Thymus (tissue), 11 donors: Measurements from ENCODE around the gene BGLAP. TPM values are rescaled to one million over a fixed set of nuclear protein-coding genes. Genes with fewer than 3 reads are reported as not detected.
"Not testable (repeated sequence)": the region's sequence is repeated elsewhere in the genome, so short reads cannot be mapped to it uniquely, and the experiment has no call there.

ENCODE experiments used
- DNase-seq, 9 donors: peaks; one replicate each; pipeline ENCODE4 v3.0.0-alpha.2; 2013; ENCODE audit warnings: low spot score in 9 of 9, low read depth in 6 of 9, missing footprints in 1 of 9
- H3K27ac ChIP-seq, 2 donors: one replicate each; pipeline ENCODE4 v1.5.1; 2013; ENCODE audit warnings: control low read depth in 1 of 2, low read depth in 1 of 2, low read length in 1 of 2, mild to moderate bottlenecking in 1 of 2, moderate library complexity in 1 of 2
- H3K27me3 ChIP-seq, 2 donors: one replicate each; pipeline ENCODE4 v1.5.1; 2013; ENCODE audit warnings: low read length in 1 of 2; ENCODE audit not compliant: control insufficient read depth in 2 of 2, insufficient read depth in 1 of 2
- H3K36me3 ChIP-seq, 2 donors: one replicate each; pipeline ENCODE4 v1.5.1; 2013; ENCODE audit warnings: low read length in 1 of 2, mild to moderate bottlenecking in 1 of 2, moderate library complexity in 1 of 2; ENCODE audit not compliant: control insufficient read depth in 2 of 2, insufficient read depth in 2 of 2
- H3K4me1 ChIP-seq, 2 donors: one replicate each; pipeline ENCODE4 v1.5.1; 2013; ENCODE audit warnings: low read length in 2 of 2; ENCODE audit not compliant: control insufficient read depth in 2 of 2, insufficient read depth in 2 of 2
- H3K4me3 ChIP-seq, 2 donors: one replicate each; pipeline ENCODE4 v1.5.1; 2013; ENCODE audit warnings: low read length in 2 of 2, control low read depth in 1 of 2, mild to moderate bottlenecking in 1 of 2
- H3K9me3 ChIP-seq, 2 donors: one replicate each; pipeline ENCODE4 v1.5.1; 2013; ENCODE audit warnings: low read length in 1 of 2, mild to moderate bottlenecking in 1 of 2; ENCODE audit not compliant: control insufficient read depth in 2 of 2, insufficient read depth in 1 of 2
- WGBS: extraction: QIAGEN DNeasy Blood & Tissue Kit; methylation state at CpG from one replicate; pipeline ENCODE4 v1.1.7; 2013; 5-methylcytosine and 5-hydroxymethylcytosine counted together
- polyA plus RNA-seq: library from polyadenylated mRNA; stranded (reverse); fragments of 200-250 nt; gene quantifications from one replicate; pipeline ENCODE4 v1.2.3, GENCODE V29; 2013
- total RNA-seq: library from RNA; stranded (reverse); fragments of 120-200 nt; gene quantifications from one replicate; pipeline ENCODE4 v1.2.4, GENCODE V29; 2013
- donor health status: healthy.

BGLAP gene
- total and polyA plus RNA-seq, 2 donors = 0.66 to 4.3 TPM

- no peak overlapping the region for H3K4me3 ChIP-seq
- no peak for DNase-seq
- WGBS = 96% methylated on average over 3 of the region's 3 CpGs
- H3K9me3 ChIP-seq = no peaks in the 10 kb centered on the region
- H3K27ac ChIP-seq = no peak overlapping the region
- H3K4me1 ChIP-seq = peaks cover 0 to 3% of the 10 kb centered on the region in 2 donors
- H3K27me3 ChIP-seq = no peaks in the 10 kb centered on the region
- H3K36me3 ChIP-seq = peaks cover 47 to 61% of the 10 kb centered on the region in 2 donors
These were observed 37.3 kb upstream of the BGLAP start for GRCh38 chr1:156204686-156205085.

GRCh38 chr1:156211243-156211642, 30.7 kb upstream of the BGLAP start:
- H3K27me3 ChIP-seq = no peaks in the 10 kb centered on the region
- no peak overlapping the region for H3K4me3 ChIP-seq
- peaks cover 34 to 55% of the 10 kb centered on the region in 2 donors for H3K36me3 ChIP-seq
- DNase-seq = no peak
- no peak overlapping the region for H3K27ac ChIP-seq
- no peaks in the 10 kb centered on the region for H3K9me3 ChIP-seq
- 96% methylated on average over 3 of the region's 3 CpGs for WGBS
- H3K4me1 ChIP-seq = peaks cover 5 to 16% of the 10 kb centered on the region in 2 donors

- H3K4me3 ChIP-seq = peak overlapping the region; percentile 56 to 93
- 96% methylated on average over 9 of the region's 9 CpGs for WGBS
- H3K27ac ChIP-seq = peak overlapping the region in 1 of 2 donors; percentile 100
- H3K4me1 ChIP-seq = peaks cover 5 to 16% of the 10 kb centered on the region in 2 donors
- H3K36me3 ChIP-seq = peaks cover 27 to 49% of the 10 kb centered on the region in 2 donors
- no peaks in the 10 kb centered on the region for H3K9me3 ChIP-seq
- DNase-seq = peak in 1 of 9 donors; percentile 10
- H3K27me3 ChIP-seq = no peaks in the 10 kb centered on the region
These were observed 29.9 kb upstream of the BGLAP start for GRCh38 chr1:156212130-156212529.

- peaks cover 20 to 42% of the 10 kb centered on the region in 2 donors for H3K36me3 ChIP-seq
- peak; percentile 88 to 98 (median 93) for DNase-seq
These were observed 28.9 kb upstream of the BGLAP start, which contains the start of gene PMF1 for GRCh38 chr1:156212833-156213643. Gene PMF1, plus strand, starts transcription at chr1:156213007. Its CDS starts 9 bp downstream, at chr1:156213016.

GRCh38 chr1:156213644-156213966, 28.4 kb upstream of the BGLAP start:
- Histone ChIP-seq H3K4me3 (peak overlapping the region; percentile 56 to 93), H3K36me3 (peaks cover 17 to 36% of the 10 kb centered on the region in 2 donors), H3K4me1 (peaks cover 5 to 20% of the 10 kb centered on the region in 2 donors), H3K27me3 (no peaks in the 10 kb centered on the region), H3K27ac (peak overlapping the region; percentile 99 to 100), H3K9me3 (no peaks in the 10 kb centered on the region)
- DNase-seq = no peak
- 32% methylated on average over 11 of the region's 11 CpGs for WGBS

More at GRCh38 chr1:156212833-156213643, 28.9 kb upstream of the BGLAP start, which contains the start of gene PMF1:
- Histone ChIP-seq H3K4me1 (peaks cover 5 to 20% of the 10 kb centered on the region in 2 donors), H3K9me3 (no peaks in the 10 kb centered on the region), H3K27ac (peak within 1 kb of the TSS; percentile 99 to 100), H3K27me3 (no peaks in the 10 kb centered on the region), H3K4me3 (peak within 1 kb of the TSS; percentile 56 to 93)
- under 1% methylated on average over 61 of the region's 61 CpGs for WGBS

GRCh38 chr1:156214024-156214748, 27.8 kb upstream of the BGLAP start:
- H3K27ac ChIP-seq = no peak overlapping the region

GRCh38 chr1:156216361-156217086, 25.5 kb upstream of the BGLAP start:
- H3K4me3 ChIP-seq, H3K27ac ChIP-seq, H3K9me3 ChIP-seq, H3K27me3 ChIP-seq, DNase-seq: not testable (repeated sequence)
- WGBS = 95% methylated on average over 55 of the region's 55 CpGs
- peaks cover 5 to 20% of the 10 kb centered on the region in 2 donors for H3K4me1 ChIP-seq
- peaks cover 11 to 22% of the 10 kb centered on the region in 2 donors for H3K36me3 ChIP-seq

More at GRCh38 chr1:156214024-156214748, 27.8 kb upstream of the BGLAP start:
- Histone ChIP-seq H3K36me3 (peaks cover 13 to 31% of the 10 kb centered on the region in 2 donors), H3K9me3 (no peaks in the 10 kb centered on the region), H3K27me3 (no peaks in the 10 kb centered on the region), H3K4me1 (peaks cover 5 to 20% of the 10 kb centered on the region in 2 donors), H3K4me3 (peak overlapping the region in 1 of 2 donors; percentile 93)
- no peak for DNase-seq
- WGBS = 93% methylated on average over 16 of the region's 16 CpGs

GRCh38 chr1:156217871-156218270, 24.1 kb upstream of the BGLAP start:
- peak in 1 of 9 donors; percentile 31 for DNase-seq
- peak overlapping the region in 1 of 2 donors; percentile 35 for H3K27ac ChIP-seq
- no peaks in the 10 kb centered on the region for H3K27me3 ChIP-seq
- 21% methylated on average over 2 of the region's 2 CpGs for WGBS
- H3K9me3 ChIP-seq = no peaks in the 10 kb centered on the region
- peaks cover 17 to 20% of the 10 kb centered on the region in 2 donors for H3K36me3 ChIP-seq
- H3K4me1 ChIP-seq = peaks cover 0 to 14% of the 10 kb centered on the region in 2 donors
- H3K4me3 ChIP-seq = no peak overlapping the region
